H9 (cell line): ENCODE data around the gene ECHDC1. TPM values are rescaled to one million over a fixed set of nuclear protein-coding genes. Genes with fewer than 3 reads are reported as not detected.

Experiments
- DNase-seq: peaks from one replicate; pipeline ENCODE4 v3.0.0-alpha.2; 2017
- H2AFZ ChIP-seq: one replicate; pipeline ENCODE4 v1.6.1; 2013; ENCODE audit warnings: mild to moderate bottlenecking, low read length, control low read depth, moderate library complexity
- H2AK5ac ChIP-seq: 2 replicates; pipeline ENCODE4 v1.6.1; 2013; ENCODE audit warnings: low read length, control low read depth, mixed read lengths; ENCODE audit not compliant: insufficient read length
- H2BK120ac ChIP-seq: one replicate; pipeline ENCODE4 v1.6.1; 2013; ENCODE audit warnings: low read depth, mild to moderate bottlenecking, low read length, control low read depth, inconsistent platforms; ENCODE audit not compliant: poor library complexity, severe bottlenecking
- H2BK12ac ChIP-seq: 2 replicates; pipeline ENCODE4 v1.6.1; 2013; ENCODE audit warnings: low read length, control low read depth, mixed read lengths, low read depth; ENCODE audit not compliant: insufficient read length
- H2BK15ac ChIP-seq: 2 replicates; pipeline ENCODE4 v1.6.1; 2013; ENCODE audit warnings: low read depth, low read length, control low read depth
- H2BK20ac ChIP-seq: one replicate; pipeline ENCODE4 v1.6.1; 2013; ENCODE audit warnings: low read depth, mild to moderate bottlenecking, low read length, control low read depth, inconsistent platforms; ENCODE audit not compliant: poor library complexity, severe bottlenecking
- H2BK5ac ChIP-seq: 2 replicates; pipeline ENCODE4 v1.6.1; 2013; ENCODE audit warnings: low read length, control low read depth, mixed read lengths; ENCODE audit not compliant: insufficient read length
- H3K14ac ChIP-seq: 2 replicates; pipeline ENCODE4 v1.6.1; 2013; ENCODE audit warnings: low read length, control low read depth; ENCODE audit not compliant: insufficient read depth
- H3K18ac ChIP-seq: 2 replicates; pipeline ENCODE4 v1.6.1; 2013; ENCODE audit warnings: low read depth, mild to moderate bottlenecking, mixed read lengths, low read length, control low read depth; ENCODE audit not compliant: insufficient read length
- H3K23ac ChIP-seq: 2 replicates; pipeline ENCODE4 v1.6.1; 2013; ENCODE audit warnings: low read length, control low read depth, mixed read lengths, low read depth; ENCODE audit not compliant: insufficient read length
- H3K23me2 ChIP-seq: 2 replicates; pipeline ENCODE4 v1.6.1; 2013; ENCODE audit warnings: low read depth, mild to moderate bottlenecking, mixed read lengths, low read length, control low read depth; ENCODE audit not compliant: insufficient read length, poor library complexity, severe bottlenecking
- H3K27ac ChIP-seq: 2 replicates; pipeline ENCODE4 v1.5.1; 2013; ENCODE audit warnings: low read length, control low read depth, mixed read lengths, low read depth; ENCODE audit not compliant: insufficient read length
- H3K27me3 ChIP-seq: 2 replicates; pipeline ENCODE4 v1.6.1; 2013; ENCODE audit warnings: low read length, control low read depth, inconsistent platforms; ENCODE audit not compliant: insufficient read depth
- H3K4ac ChIP-seq: 2 replicates; pipeline ENCODE4 v1.6.1; 2013; ENCODE audit warnings: low read depth, mild to moderate bottlenecking, control low read depth, inconsistent platforms, low read length, moderate library complexity
- H3K4me1 ChIP-seq: 2 replicates; pipeline ENCODE4 v1.6.1; 2013; ENCODE audit warnings: low read length, control low read depth, inconsistent platforms; ENCODE audit not compliant: insufficient read depth
- H3K4me2 ChIP-seq: 2 replicates; pipeline ENCODE4 v1.6.1; 2013; ENCODE audit warnings: low read length, control low read depth, mixed read lengths; ENCODE audit not compliant: insufficient read length, insufficient read depth
- H3K56ac ChIP-seq: 2 replicates; pipeline ENCODE4 v1.6.1; 2013; ENCODE audit warnings: low read depth, mild to moderate bottlenecking, mixed read lengths, low read length, control low read depth; ENCODE audit not compliant: insufficient read length
- H3K79me1 ChIP-seq: 2 replicates; pipeline ENCODE4 v1.6.1; 2013; ENCODE audit warnings: low read depth, mild to moderate bottlenecking, moderate library complexity, low read length, control low read depth, inconsistent platforms; ENCODE audit not compliant: insufficient read depth, poor library complexity, severe bottlenecking
- H3K79me2 ChIP-seq: 2 replicates; pipeline ENCODE4 v1.6.1; 2013; ENCODE audit warnings: low read length, control low read depth, inconsistent platforms; ENCODE audit not compliant: insufficient read depth
- H3K9ac ChIP-seq: 2 replicates; pipeline ENCODE4 v1.6.1; 2013; ENCODE audit warnings: low read length, control low read depth, mixed read lengths; ENCODE audit not compliant: insufficient read length; ENCODE audit errors: extremely low read depth
- H3K9me3 ChIP-seq: one replicate; pipeline ENCODE4 v1.6.1; 2013; ENCODE audit warnings: low read depth, low read length, inconsistent platforms; ENCODE audit not compliant: control insufficient read depth
- H3T11ph ChIP-seq: one replicate; pipeline ENCODE4 v1.6.1; 2013; ENCODE audit warnings: mild to moderate bottlenecking, low read length, control low read depth, inconsistent platforms
- H4K20me1 ChIP-seq: one replicate; pipeline ENCODE4 v1.6.1; 2013; ENCODE audit not compliant: control insufficient read depth, insufficient read length, insufficient read depth
- H4K5ac ChIP-seq: 2 replicates; pipeline ENCODE4 v1.6.1; 2013; ENCODE audit warnings: low read depth, mild to moderate bottlenecking, mixed read lengths, low read length, control low read depth; ENCODE audit not compliant: insufficient read length
- H4K8ac ChIP-seq: replicated peaks from 2 replicates; pipeline ENCODE4 v1.6.1; 2013; ENCODE audit warnings: low read length, control low read depth, mixed read lengths, low read depth; ENCODE audit not compliant: insufficient read length
- H4K91ac ChIP-seq: 2 replicates; pipeline ENCODE4 v1.6.1; 2013; ENCODE audit warnings: low read depth, mild to moderate bottlenecking, moderate library complexity, mixed read lengths, low read length, control low read depth; ENCODE audit not compliant: insufficient read length
- H3K27ac Mint-ChIP-seq, 3 experiments: 2 replicates in 2 of 3; 3 replicates in 1 of 3; pipeline ENCODE4 v1.8.0; 2020 to 2021; ENCODE audit warnings: mixed read lengths in 3 of 3, mild to moderate bottlenecking in 1 of 3, moderate library complexity in 1 of 3
- H3K27me3 Mint-ChIP-seq: 2 replicates; pipeline ENCODE4 v1.8.0; 2021; ENCODE audit warnings: low read depth, mild to moderate bottlenecking, moderate library complexity, mixed read lengths
- H3K36me3 Mint-ChIP-seq, 3 experiments: 2 replicates in 2 of 3; 3 replicates in 1 of 3; pipeline ENCODE4 v1.8.0; 2020 to 2021; ENCODE audit warnings: low read depth in 3 of 3, mixed read lengths in 3 of 3; ENCODE audit not compliant: insufficient read depth in 1 of 3
- H3K4me1 Mint-ChIP-seq, 2 experiments: 2 replicates each; pipeline ENCODE4 v1.8.0; 2020; ENCODE audit warnings: mixed read lengths in 2 of 2
- H3K4me3 Mint-ChIP-seq, 2 experiments: 2 replicates in 1 of 2; 3 replicates in 1 of 2; pipeline ENCODE4 v1.8.0; 2020 to 2021; ENCODE audit warnings: mild to moderate bottlenecking in 2 of 2, mixed read lengths in 2 of 2, moderate library complexity in 1 of 2
- H3K9me3 Mint-ChIP-seq, 2 experiments: 2 replicates in 1 of 2; 3 replicates in 1 of 2; pipeline ENCODE4 v1.8.0; 2020; ENCODE audit warnings: mild to moderate bottlenecking in 2 of 2, mixed read lengths in 2 of 2, moderate library complexity in 1 of 2
- WGBS: extraction: QIAGEN DNeasy Blood & Tissue Kit; methylation state at CpG from one replicate; pipeline ENCODE4 v1.1.7; 2013; ENCODE audit warnings: missing lambda C conversion rate, low lambda C conversion rate, mixed read lengths; ENCODE audit not compliant: insufficient read length; ENCODE audit errors: extremely low coverage; 5-methylcytosine and 5-hydroxymethylcytosine counted together
- total RNA-seq: library from RNA; stranded (reverse); gene quantifications from 2 replicates; pipeline ENCODE4 v1.2.1, GENCODE V29; 2021
- TF ChIP-seq, protein P1 (sequence below): fragments of 200-600 bp; sonication (generic); conservative IDR thresholded peaks from 3 replicates; pipeline ENCODE4 v1.8.0; 2021; ENCODE audit warnings: antibody characterized with exemption, mild to moderate bottlenecking

The ECHDC1 gene
- total RNA-seq, 1 experiment from 2014 or later, result 47.8 TPM

DNA sequence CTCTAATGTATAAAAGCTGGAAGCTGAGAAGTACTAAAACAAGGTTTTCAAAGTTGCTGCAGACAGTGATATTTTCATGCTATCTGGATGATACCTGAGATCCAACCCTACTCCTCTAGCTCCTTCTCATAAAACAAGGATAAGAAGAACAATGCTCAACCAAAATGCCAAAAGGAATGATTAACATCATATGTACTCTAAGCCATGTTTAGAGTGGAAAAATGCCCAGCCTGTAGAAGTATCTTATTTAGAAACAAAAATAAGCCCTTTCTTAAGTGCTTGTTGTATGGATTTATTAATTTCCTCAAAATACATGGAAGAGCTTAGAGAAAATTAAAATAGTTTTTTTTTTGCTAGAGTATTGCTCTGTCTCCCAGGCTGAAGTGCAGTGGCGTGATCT, 23.7 kb downstream of the ECHDC1 start:
- H3T11ph ChIP-seq, result no peak overlapping the region
- no peak overlapping the region for H2BK12ac ChIP-seq
- no peak overlapping the region for H3K4ac ChIP-seq
- no peaks in the 10 kb centered on the region for H3K79me1 ChIP-seq
- no peaks in the 10 kb centered on the region for H3K79me2 ChIP-seq
- H3K14ac ChIP-seq, result no peak overlapping the region
- H3K23ac ChIP-seq, result no peak overlapping the region
- Mint-ChIP-seq H3K27ac (no peak overlapping the region; a peak in 1 of 7 replicates), H3K9me3 (no peaks in the 10 kb centered on the region), H3K27me3 (no peaks in the 10 kb centered on the region), H3K4me1 (no peaks in the 10 kb centered on the region), H3K36me3 (peaks cover 0 to 15% (median 6%) of the 10 kb centered on the region in 3 experiments; a peak in 5 of 7 replicates), H3K4me3 (no peak overlapping the region)
- H3K27ac ChIP-seq, result no peak overlapping the region
- H3K4me1 ChIP-seq, result no peaks in the 10 kb centered on the region
- H2BK15ac ChIP-seq, result no peak overlapping the region
- TF ChIP-seq, protein P1, sequence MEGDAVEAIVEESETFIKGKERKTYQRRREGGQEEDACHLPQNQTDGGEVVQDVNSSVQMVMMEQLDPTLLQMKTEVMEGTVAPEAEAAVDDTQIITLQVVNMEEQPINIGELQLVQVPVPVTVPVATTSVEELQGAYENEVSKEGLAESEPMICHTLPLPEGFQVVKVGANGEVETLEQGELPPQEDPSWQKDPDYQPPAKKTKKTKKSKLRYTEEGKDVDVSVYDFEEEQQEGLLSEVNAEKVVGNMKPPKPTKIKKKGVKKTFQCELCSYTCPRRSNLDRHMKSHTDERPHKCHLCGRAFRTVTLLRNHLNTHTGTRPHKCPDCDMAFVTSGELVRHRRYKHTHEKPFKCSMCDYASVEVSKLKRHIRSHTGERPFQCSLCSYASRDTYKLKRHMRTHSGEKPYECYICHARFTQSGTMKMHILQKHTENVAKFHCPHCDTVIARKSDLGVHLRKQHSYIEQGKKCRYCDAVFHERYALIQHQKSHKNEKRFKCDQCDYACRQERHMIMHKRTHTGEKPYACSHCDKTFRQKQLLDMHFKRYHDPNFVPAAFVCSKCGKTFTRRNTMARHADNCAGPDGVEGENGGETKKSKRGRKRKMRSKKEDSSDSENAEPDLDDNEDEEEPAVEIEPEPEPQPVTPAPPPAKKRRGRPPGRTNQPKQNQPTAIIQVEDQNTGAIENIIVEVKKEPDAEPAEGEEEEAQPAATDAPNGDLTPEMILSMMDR, result no peak
- H4K8ac ChIP-seq, result no peak overlapping the region
- H3K9me3 ChIP-seq, result no peaks in the 10 kb centered on the region
- H4K20me1 ChIP-seq, result no peaks in the 10 kb centered on the region
- no peaks in the 10 kb centered on the region for H3K27me3 ChIP-seq
- H3K4me2 ChIP-seq, result no peak overlapping the region
- H3K9ac ChIP-seq, result no peak overlapping the region
- H3K56ac ChIP-seq, result no peak overlapping the region
- no peak overlapping the region for H2BK5ac ChIP-seq
- no peak overlapping the region for H2BK120ac ChIP-seq
- H2AK5ac ChIP-seq, result no peak overlapping the region
- H3K18ac ChIP-seq, result no peak overlapping the region
- no peak overlapping the region for H4K5ac ChIP-seq
- H2BK20ac ChIP-seq, result no peak overlapping the region
- WGBS, result no CpG with 5 or more reads among the region's 1 CpG
- no peaks in the 10 kb centered on the region for H3K23me2 ChIP-seq
- no peak for DNase-seq
- H4K91ac ChIP-seq, result no peak overlapping the region
- no peak overlapping the region for H2AFZ ChIP-seq
